Gastrocnemius medialis (tissue), 4 donors: ENCODE data around the gene SOCS7.

Experiments
- POLR2A ChIP-seq, 2 donors: fragments of 450-650 bp; IDR thresholded peaks; one replicate each; pipeline ENCODE4 v1.6.1; 2017; ENCODE audit warnings: antibody characterized with exemption in 2 of 2, mild to moderate bottlenecking in 2 of 2, moderate library complexity in 2 of 2
- TF ChIP-seq, protein P1 (sequence below), 5 experiments: fragments of 450-650 bp in 3 of 5; fragments of 200-600 bp in 2 of 5; sonication (generic) in 2 of 5; IDR thresholded peaks in 4 of 5; conservative IDR thresholded peaks in 1 of 5; 1 replicate in 4 of 5; 2 replicates in 1 of 5; pipeline ENCODE4 v1.5.1; 2016 to 2019; ENCODE audit warnings: antibody characterized with exemption in 5 of 5, mild to moderate bottlenecking in 3 of 5, moderate library complexity in 3 of 5

DNA sequence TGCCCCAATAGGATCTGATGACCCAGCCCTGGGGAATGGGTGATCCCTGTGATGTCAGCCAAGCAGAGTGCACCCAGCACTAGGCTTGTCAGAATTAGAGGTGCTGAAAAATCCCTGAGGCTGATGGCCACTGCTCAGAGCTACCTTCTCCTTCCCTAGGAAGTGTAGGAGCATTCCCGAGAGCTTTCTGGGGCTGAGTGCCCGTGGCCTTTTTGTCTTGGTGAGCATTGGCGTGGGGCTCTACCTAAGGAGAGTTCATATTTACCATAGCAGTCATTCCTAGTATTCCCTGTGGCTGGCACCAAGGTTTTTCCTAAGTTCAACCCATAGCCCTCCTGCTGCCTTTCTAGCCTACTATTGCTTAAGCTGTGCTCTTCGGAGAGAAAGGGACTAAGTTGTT lies 54.0 kb downstream of the SOCS7 start:
- TF ChIP-seq, protein P1, sequence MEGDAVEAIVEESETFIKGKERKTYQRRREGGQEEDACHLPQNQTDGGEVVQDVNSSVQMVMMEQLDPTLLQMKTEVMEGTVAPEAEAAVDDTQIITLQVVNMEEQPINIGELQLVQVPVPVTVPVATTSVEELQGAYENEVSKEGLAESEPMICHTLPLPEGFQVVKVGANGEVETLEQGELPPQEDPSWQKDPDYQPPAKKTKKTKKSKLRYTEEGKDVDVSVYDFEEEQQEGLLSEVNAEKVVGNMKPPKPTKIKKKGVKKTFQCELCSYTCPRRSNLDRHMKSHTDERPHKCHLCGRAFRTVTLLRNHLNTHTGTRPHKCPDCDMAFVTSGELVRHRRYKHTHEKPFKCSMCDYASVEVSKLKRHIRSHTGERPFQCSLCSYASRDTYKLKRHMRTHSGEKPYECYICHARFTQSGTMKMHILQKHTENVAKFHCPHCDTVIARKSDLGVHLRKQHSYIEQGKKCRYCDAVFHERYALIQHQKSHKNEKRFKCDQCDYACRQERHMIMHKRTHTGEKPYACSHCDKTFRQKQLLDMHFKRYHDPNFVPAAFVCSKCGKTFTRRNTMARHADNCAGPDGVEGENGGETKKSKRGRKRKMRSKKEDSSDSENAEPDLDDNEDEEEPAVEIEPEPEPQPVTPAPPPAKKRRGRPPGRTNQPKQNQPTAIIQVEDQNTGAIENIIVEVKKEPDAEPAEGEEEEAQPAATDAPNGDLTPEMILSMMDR (IDR thresholded peaks at IDR 0.05 in 4 of 5, conservative IDR thresholded peaks at IDR 0.05 in 1 of 5): no peak
- TF ChIP-seq POLR2A (IDR thresholded peaks at IDR 0.05): no peak
